HEK293 (cell line): ENCODE results near the gene GTSE1.
A peak's percentile ranks its signal among the peaks of the same experiment; 100 is the strongest.

Source experiments
- ZBTB7A ChIP-seq: fragments of 450-650 bp; formaldehyde crosslinking; IDR thresholded peaks from 2 replicates; pipeline ENCODE4 v1.5.1; 2016; ENCODE audit warnings: low read depth, missing biosample characterization, missing genetic modification characterization
- ZBTB8A ChIP-seq: fragments of 450-650 bp; formaldehyde crosslinking; IDR thresholded peaks from 2 replicates; pipeline ENCODE4 v1.5.1; 2016; ENCODE audit warnings: missing biosample characterization, missing genetic modification characterization
- ZNF155 ChIP-seq: fragments of 450-650 bp; formaldehyde crosslinking; IDR thresholded peaks from 2 replicates; pipeline ENCODE4 v1.5.1; 2016; ENCODE audit warnings: missing biosample characterization, missing genetic modification characterization
- ZNF2 ChIP-seq: fragments of 450-650 bp; formaldehyde crosslinking; IDR thresholded peaks from 2 replicates; pipeline ENCODE4 v1.5.1; 2016; ENCODE audit warnings: missing biosample characterization, missing genetic modification characterization
- ZNF239 ChIP-seq: fragments of 450-650 bp; formaldehyde crosslinking; IDR thresholded peaks from 2 replicates; pipeline ENCODE4 v1.5.1; 2016; ENCODE audit warnings: missing biosample characterization, missing genetic modification characterization
- ZNF302 ChIP-seq: fragments of 450-650 bp; formaldehyde crosslinking; IDR thresholded peaks from 2 replicates; pipeline ENCODE4 v1.5.1; 2016; ENCODE audit warnings: missing biosample characterization, missing genetic modification characterization, low read depth
- ZNF423 ChIP-seq: fragments of 450-650 bp; formaldehyde crosslinking; IDR thresholded peaks from 2 replicates; pipeline ENCODE4 v1.5.1; 2016; ENCODE audit warnings: missing biosample characterization, missing genetic modification characterization
- ZNF624 ChIP-seq: fragments of 450-650 bp; formaldehyde crosslinking; IDR thresholded peaks from 2 replicates; pipeline ENCODE4 v1.5.1; 2017; ENCODE audit warnings: missing biosample characterization, missing genetic modification characterization
- ZNF747 ChIP-seq: fragments of 450-650 bp; formaldehyde crosslinking; IDR thresholded peaks from 2 replicates; pipeline ENCODE4 v1.5.1; 2016; ENCODE audit warnings: missing biosample characterization, missing genetic modification characterization
- TF ChIP-seq, protein P1 (sequence below): fragments of 450-650 bp; formaldehyde crosslinking; IDR thresholded peaks from 2 replicates; pipeline ENCODE4 v1.5.1; 2017; ENCODE audit warnings: missing biosample characterization, missing genetic modification characterization
- TF ChIP-seq, protein P2 (sequence below): fragments of 450-650 bp; formaldehyde crosslinking; IDR thresholded peaks from 2 replicates; pipeline ENCODE4 v1.5.1; 2016; ENCODE audit warnings: missing biosample characterization, missing genetic modification characterization
- TF ChIP-seq, protein P3 (sequence below): fragments of 450-650 bp; formaldehyde crosslinking; conservative IDR thresholded peaks from 2 replicates; pipeline ENCODE4 v1.5.1; 2016; ENCODE audit warnings: low read depth, missing biosample characterization, missing genetic modification characterization
- TF ChIP-seq, protein P4 (sequence below): fragments of 450-650 bp; formaldehyde crosslinking; IDR thresholded peaks from 2 replicates; pipeline ENCODE4 v1.5.1; 2017; ENCODE audit warnings: missing biosample characterization, missing genetic modification characterization
- TF ChIP-seq, protein P5 (sequence below): fragments of 450-650 bp; formaldehyde crosslinking; IDR thresholded peaks from 2 replicates; pipeline ENCODE4 v1.5.1; 2017; ENCODE audit warnings: missing biosample characterization, missing genetic modification characterization
- TF ChIP-seq, protein P6 (sequence below): fragments of 450-650 bp; formaldehyde crosslinking; IDR thresholded peaks from 2 replicates; pipeline ENCODE4 v1.5.1; 2016; ENCODE audit warnings: missing biosample characterization, missing genetic modification characterization, borderline replicate concordance
- TF ChIP-seq, protein P7 (sequence below): fragments of 450-650 bp; formaldehyde crosslinking; IDR thresholded peaks from 2 replicates; pipeline ENCODE4 v1.5.1; 2016; ENCODE audit warnings: missing biosample characterization, missing genetic modification characterization
- TF ChIP-seq, protein P8 (sequence below): fragments of 450-650 bp; formaldehyde crosslinking; IDR thresholded peaks from 2 replicates; pipeline ENCODE4 v1.5.1; 2016; ENCODE audit warnings: missing biosample characterization, missing genetic modification characterization
- TF ChIP-seq, protein P9 (sequence below): fragments of 450-650 bp; formaldehyde crosslinking; IDR thresholded peaks from 2 replicates; pipeline ENCODE4 v1.5.1; 2016; ENCODE audit warnings: missing biosample characterization, missing genetic modification characterization

The GTSE1 gene

DNA sequence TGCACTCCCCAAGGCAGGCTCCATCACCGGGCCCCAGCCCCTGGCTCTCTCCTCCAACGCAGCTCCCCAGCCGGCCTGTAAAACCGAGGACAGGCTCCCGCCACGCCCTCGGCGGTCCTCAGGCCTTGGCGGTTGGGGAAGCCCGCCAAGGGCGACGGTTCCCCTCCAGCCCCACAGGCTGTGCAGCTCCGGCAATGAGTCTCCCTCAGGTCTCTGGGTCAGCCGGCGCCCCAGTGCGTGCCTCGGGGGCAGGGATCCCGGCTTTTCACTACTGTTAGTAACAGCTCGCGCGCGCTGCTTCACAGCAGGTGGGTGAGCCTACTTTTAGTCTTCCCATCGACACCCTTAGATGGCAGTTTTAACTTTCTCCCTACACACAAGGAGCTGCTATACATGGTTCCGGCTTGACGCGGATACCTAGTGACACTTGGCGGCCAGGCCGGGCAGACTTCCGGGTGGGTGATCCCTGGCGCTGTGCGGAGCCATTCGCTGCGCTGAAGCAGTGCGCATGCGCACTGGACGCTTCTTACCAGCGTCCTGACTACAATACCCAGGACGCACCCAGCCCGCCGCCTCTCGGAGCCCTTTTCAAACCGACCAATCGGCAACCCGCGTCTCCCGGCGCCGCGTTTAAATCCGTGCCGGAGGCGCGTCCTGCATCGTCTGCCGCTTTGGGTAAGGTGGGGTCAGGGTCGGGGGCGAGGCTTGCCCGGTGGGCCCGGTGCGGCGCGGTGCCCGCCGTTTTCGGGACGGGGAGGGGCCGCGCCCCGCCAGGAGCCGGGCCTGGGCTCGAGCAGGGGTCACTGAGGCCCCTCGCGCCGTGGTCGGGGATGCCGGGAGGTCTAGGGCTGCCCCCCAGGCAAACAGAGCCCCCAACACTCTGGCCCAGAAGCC lies at the start of gene GTSE1 (continued):
- TF ChIP-seq ZBTB8A (tag by site-specific recombination) (peak; percentile 67), ZNF747 (tag by site-specific recombination) (no peak), ZNF239 (tag by site-specific recombination) (no peak), ZNF2 (peak; percentile 49; the same call in 1 of the 2 replicates), ZNF302 (no peak), ZNF624 (tag by site-specific recombination) (no peak), ZBTB7A (tag by site-specific recombination) (no peak), ZNF423 (no peak), ZNF155 (tag by site-specific recombination) (no peak)
- TF ChIP-seq, protein P1, sequence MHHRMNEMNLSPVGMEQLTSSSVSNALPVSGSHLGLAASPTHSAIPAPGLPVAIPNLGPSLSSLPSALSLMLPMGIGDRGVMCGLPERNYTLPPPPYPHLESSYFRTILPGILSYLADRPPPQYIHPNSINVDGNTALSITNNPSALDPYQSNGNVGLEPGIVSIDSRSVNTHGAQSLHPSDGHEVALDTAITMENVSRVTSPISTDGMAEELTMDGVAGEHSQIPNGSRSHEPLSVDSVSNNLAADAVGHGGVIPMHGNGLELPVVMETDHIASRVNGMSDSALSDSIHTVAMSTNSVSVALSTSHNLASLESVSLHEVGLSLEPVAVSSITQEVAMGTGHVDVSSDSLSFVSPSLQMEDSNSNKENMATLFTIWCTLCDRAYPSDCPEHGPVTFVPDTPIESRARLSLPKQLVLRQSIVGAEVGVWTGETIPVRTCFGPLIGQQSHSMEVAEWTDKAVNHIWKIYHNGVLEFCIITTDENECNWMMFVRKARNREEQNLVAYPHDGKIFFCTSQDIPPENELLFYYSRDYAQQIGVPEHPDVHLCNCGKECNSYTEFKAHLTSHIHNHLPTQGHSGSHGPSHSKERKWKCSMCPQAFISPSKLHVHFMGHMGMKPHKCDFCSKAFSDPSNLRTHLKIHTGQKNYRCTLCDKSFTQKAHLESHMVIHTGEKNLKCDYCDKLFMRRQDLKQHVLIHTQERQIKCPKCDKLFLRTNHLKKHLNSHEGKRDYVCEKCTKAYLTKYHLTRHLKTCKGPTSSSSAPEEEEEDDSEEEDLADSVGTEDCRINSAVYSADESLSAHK (tag by site-specific recombination), result peak; percentile 82
- TF ChIP-seq, protein P2, sequence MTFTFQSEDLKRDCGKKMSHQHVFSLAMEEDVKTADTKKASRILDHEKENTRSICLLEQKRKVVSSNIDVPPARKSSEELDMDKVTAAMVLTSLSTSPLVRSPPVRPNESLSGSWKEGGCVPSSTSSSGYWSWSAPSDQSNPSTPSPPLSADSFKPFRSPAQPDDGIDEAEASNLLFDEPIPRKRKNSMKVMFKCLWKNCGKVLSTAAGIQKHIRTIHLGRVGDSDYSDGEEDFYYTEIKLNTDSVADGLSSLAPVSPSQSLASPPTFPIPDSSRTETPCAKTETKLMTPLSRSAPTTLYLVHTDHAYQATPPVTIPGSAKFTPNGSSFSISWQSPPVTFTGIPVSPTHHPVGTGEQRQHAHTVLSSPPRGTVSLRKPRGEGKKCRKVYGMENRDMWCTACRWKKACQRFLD (tag by site-specific recombination), result peak; percentile 88
- TF ChIP-seq, protein P3, sequence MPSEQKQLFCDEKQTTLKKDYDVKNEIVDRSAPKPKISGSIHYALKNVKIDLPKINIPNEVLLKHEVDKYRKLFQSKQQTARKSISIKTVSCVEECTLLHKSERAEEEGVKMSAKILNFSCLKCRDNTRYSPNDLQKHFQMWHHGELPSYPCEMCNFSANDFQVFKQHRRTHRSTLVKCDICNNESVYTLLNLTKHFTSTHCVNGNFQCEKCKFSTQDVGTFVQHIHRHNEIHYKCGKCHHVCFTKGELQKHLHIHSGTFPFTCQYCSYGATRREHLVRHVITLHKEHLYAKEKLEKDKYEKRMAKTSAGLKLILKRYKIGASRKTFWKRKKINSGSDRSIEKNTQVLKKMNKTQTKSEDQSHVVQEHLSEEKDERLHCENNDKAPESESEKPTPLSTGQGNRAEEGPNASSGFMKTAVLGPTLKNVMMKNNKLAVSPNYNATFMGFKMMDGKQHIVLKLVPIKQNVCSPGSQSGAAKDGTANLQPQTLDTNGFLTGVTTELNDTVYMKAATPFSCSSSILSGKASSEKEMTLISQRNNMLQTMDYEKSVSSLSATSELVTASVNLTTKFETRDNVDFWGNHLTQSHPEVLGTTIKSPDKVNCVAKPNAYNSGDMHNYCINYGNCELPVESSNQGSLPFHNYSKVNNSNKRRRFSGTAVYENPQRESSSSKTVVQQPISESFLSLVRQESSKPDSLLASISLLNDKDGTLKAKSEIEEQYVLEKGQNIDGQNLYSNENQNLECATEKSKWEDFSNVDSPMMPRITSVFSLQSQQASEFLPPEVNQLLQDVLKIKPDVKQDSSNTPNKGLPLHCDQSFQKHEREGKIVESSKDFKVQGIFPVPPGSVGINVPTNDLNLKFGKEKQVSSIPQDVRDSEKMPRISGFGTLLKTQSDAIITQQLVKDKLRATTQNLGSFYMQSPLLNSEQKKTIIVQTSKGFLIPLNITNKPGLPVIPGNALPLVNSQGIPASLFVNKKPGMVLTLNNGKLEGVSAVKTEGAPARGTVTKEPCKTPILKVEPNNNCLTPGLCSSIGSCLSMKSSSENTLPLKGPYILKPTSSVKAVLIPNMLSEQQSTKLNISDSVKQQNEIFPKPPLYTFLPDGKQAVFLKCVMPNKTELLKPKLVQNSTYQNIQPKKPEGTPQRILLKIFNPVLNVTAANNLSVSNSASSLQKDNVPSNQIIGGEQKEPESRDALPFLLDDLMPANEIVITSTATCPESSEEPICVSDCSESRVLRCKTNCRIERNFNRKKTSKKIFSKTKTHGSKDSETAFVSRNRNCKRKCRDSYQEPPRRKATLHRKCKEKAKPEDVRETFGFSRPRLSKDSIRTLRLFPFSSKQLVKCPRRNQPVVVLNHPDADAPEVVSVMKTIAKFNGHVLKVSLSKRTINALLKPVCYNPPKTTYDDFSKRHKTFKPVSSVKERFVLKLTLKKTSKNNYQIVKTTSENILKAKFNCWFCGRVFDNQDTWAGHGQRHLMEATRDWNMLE, result no peak
- TF ChIP-seq, protein P4, sequence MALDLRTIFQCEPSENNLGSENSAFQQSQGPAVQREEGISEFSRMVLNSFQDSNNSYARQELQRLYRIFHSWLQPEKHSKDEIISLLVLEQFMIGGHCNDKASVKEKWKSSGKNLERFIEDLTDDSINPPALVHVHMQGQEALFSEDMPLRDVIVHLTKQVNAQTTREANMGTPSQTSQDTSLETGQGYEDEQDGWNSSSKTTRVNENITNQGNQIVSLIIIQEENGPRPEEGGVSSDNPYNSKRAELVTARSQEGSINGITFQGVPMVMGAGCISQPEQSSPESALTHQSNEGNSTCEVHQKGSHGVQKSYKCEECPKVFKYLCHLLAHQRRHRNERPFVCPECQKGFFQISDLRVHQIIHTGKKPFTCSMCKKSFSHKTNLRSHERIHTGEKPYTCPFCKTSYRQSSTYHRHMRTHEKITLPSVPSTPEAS (tag by site-specific recombination), result no peak
- TF ChIP-seq, protein P5, sequence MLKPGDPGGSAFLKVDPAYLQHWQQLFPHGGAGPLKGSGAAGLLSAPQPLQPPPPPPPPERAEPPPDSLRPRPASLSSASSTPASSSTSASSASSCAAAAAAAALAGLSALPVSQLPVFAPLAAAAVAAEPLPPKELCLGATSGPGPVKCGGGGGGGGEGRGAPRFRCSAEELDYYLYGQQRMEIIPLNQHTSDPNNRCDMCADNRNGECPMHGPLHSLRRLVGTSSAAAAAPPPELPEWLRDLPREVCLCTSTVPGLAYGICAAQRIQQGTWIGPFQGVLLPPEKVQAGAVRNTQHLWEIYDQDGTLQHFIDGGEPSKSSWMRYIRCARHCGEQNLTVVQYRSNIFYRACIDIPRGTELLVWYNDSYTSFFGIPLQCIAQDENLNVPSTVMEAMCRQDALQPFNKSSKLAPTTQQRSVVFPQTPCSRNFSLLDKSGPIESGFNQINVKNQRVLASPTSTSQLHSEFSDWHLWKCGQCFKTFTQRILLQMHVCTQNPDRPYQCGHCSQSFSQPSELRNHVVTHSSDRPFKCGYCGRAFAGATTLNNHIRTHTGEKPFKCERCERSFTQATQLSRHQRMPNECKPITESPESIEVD (tag by site-specific recombination), result no peak
- TF ChIP-seq, protein P6, sequence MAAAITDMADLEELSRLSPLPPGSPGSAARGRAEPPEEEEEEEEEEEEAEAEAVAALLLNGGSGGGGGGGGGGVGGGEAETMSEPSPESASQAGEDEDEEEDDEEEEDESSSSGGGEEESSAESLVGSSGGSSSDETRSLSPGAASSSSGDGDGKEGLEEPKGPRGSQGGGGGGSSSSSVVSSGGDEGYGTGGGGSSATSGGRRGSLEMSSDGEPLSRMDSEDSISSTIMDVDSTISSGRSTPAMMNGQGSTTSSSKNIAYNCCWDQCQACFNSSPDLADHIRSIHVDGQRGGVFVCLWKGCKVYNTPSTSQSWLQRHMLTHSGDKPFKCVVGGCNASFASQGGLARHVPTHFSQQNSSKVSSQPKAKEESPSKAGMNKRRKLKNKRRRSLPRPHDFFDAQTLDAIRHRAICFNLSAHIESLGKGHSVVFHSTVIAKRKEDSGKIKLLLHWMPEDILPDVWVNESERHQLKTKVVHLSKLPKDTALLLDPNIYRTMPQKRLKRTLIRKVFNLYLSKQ (tag by site-specific recombination), result no peak
- TF ChIP-seq, protein P7, sequence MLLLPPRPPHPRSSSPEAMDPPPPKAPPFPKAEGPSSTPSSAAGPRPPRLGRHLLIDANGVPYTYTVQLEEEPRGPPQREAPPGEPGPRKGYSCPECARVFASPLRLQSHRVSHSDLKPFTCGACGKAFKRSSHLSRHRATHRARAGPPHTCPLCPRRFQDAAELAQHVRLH, result no peak
- TF ChIP-seq, protein P8, sequence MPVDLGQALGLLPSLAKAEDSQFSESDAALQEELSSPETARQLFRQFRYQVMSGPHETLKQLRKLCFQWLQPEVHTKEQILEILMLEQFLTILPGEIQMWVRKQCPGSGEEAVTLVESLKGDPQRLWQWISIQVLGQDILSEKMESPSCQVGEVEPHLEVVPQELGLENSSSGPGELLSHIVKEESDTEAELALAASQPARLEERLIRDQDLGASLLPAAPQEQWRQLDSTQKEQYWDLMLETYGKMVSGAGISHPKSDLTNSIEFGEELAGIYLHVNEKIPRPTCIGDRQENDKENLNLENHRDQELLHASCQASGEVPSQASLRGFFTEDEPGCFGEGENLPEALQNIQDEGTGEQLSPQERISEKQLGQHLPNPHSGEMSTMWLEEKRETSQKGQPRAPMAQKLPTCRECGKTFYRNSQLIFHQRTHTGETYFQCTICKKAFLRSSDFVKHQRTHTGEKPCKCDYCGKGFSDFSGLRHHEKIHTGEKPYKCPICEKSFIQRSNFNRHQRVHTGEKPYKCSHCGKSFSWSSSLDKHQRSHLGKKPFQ (tag by site-specific recombination), result no peak
- TF ChIP-seq, protein P9, sequence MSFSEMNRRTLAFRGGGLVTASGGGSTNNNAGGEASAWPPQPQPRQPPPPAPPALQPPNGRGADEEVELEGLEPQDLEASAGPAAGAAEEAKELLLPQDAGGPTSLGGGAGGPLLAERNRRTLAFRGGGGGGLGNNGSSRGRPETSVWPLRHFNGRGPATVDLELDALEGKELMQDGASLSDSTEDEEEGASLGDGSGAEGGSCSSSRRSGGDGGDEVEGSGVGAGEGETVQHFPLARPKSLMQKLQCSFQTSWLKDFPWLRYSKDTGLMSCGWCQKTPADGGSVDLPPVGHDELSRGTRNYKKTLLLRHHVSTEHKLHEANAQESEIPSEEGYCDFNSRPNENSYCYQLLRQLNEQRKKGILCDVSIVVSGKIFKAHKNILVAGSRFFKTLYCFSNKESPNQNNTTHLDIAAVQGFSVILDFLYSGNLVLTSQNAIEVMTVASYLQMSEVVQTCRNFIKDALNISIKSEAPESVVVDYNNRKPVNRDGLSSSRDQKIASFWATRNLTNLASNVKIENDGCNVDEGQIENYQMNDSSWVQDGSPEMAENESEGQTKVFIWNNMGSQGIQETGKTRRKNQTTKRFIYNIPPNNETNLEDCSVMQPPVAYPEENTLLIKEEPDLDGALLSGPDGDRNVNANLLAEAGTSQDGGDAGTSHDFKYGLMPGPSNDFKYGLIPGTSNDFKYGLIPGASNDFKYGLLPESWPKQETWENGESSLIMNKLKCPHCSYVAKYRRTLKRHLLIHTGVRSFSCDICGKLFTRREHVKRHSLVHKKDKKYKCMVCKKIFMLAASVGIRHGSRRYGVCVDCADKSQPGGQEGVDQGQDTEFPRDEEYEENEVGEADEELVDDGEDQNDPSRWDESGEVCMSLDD (tag by site-specific recombination), result 0 out of 2 replicates have a peak, but pooled peaks have one; percentile 44
